GM12872 (cell line): Measurements from ENCODE around the gene B4GALT3.

ENCODE experiments used
- CTCF ChIP-seq: IDR thresholded peaks from 3 replicates; pipeline ENCODE4 v1.5.1; 2011; ENCODE audit warnings: low read depth, mild to moderate bottlenecking, low read length, moderate library complexity; ENCODE audit not compliant: insufficient read depth

The B4GALT3 gene

GRCh38 chr1:161177112-161177935 is at the start of gene B4GALT3:
TSS of gene B4GALT3 (minus strand) at chr1:161177507. CDS start at chr1:161176060, 1,447 bp downstream.
- no peak for TF ChIP-seq CTCF

- no peak for TF ChIP-seq CTCF
Observed at GRCh38 chr1:161226759-161227158, 49.5 kb upstream of the B4GALT3 start.

- TF ChIP-seq CTCF: 0 out of 3 replicates have a peak, but pooled peaks have one; percentile 3
Observed at GRCh38 chr1:161226320-161226711, 49.0 kb upstream of the B4GALT3 start.

- TF ChIP-seq CTCF: peak; percentile 66
Observed at GRCh38 chr1:161225534-161226319, 48.4 kb upstream of the B4GALT3 start, which contains the start of gene TOMM40L. TSS of gene TOMM40L (plus strand) at chr1:161226060. CDS start at chr1:161226490, 430 bp downstream.

GRCh38 chr1:161225178-161225533 is 47.8 kb upstream of the B4GALT3 start:
- TF ChIP-seq CTCF: no peak

GRCh38 chr1:161223805-161224694 is 46.7 kb upstream of the B4GALT3 start:
- TF ChIP-seq CTCF: no peak
